Endothelial cell of umbilical vein (primary cell): ENCODE results near the gene DGKA. TPM values are rescaled to one million over a fixed set of nuclear protein-coding genes. Genes with fewer than 3 reads are reported as not detected.

ENCODE experiments used
- BruUV-seq: library from RNA; stranded (reverse); fragments of 400-500 nt; replicated peaks from 2 replicates; lab custom pipeline; 2021; lab: Mats Ljungman, UMichigan
- CTCF ChIA-PET: fragments of 300-600, 350-600 bp; sonication (Branson Sonifier 250); formaldehyde crosslinking; loops from one replicate; lab custom pipeline; 2021; ENCODE audit warnings: antibody characterized with exemption, inconsistent platforms; lab: Charles Lee
- POLR2A ChIA-PET: fragments of 300-600, 350-600 bp; sonication (Branson Sonifier 250); formaldehyde crosslinking; loops from one replicate; lab custom pipeline; 2021; ENCODE audit warnings: antibody characterized with exemption, inconsistent platforms; lab: Charles Lee
- DNase-seq: peaks from one replicate; pipeline ENCODE4 v3.0.0-alpha.2; 2011; ENCODE audit warnings: low read depth, low spot score
- FAIRE-seq: peaks from 2 replicates; lab custom pipeline; 2011; peaks lifted over from hg19 to GRCh38; lab: Jason Lieb, UNC
- H2AFZ ChIP-seq: 2 replicates; pipeline ENCODE4 v1.6.0; 2012; ENCODE audit warnings: low read depth, low read length, control low read depth, inconsistent platforms
- H3K27ac ChIP-seq: 2 replicates; pipeline ENCODE4 v1.5.1; 2011; ENCODE audit warnings: low read depth, mild to moderate bottlenecking, control low read depth, low read length, moderate library complexity; ENCODE audit not compliant: insufficient read depth
- H3K27me3 ChIP-seq, 2 experiments: 2 replicates each; pipeline versions ENCODE4 v1.6.0 to v1.6.1; 2011; ENCODE audit warnings: low read length in 2 of 2, mixed read lengths in 1 of 2; ENCODE audit not compliant: control insufficient read depth in 2 of 2, insufficient read depth in 2 of 2
- H3K36me3 ChIP-seq, 2 experiments: 2 replicates in 1 of 2; 3 replicates in 1 of 2; pipeline ENCODE4 v1.5.1; 2011; ENCODE audit warnings: low read length in 2 of 2, mild to moderate bottlenecking in 1 of 2, moderate library complexity in 1 of 2; ENCODE audit not compliant: control insufficient read depth in 2 of 2, insufficient read depth in 2 of 2; ENCODE audit errors: extremely low read depth in 1 of 2
- H3K4me1 ChIP-seq: 3 replicates; pipeline ENCODE4 v1.5.1; 2011; ENCODE audit warnings: mild to moderate bottlenecking, low read length; ENCODE audit not compliant: control insufficient read depth, insufficient read depth; ENCODE audit errors: extremely low read depth
- H3K4me2 ChIP-seq: 2 replicates; pipeline ENCODE4 v1.6.1; 2011; ENCODE audit warnings: low read length, control low read depth, mixed read lengths; ENCODE audit not compliant: insufficient read depth
- H3K4me3 ChIP-seq, 3 experiments: fragments of 200-600 bp in 1 of 3; sonication (generic), shearing (Covaris generic) in 1 of 3; replicated peaks in 1 of 3; 2 replicates each; pipeline ENCODE4 v1.5.1; 2011 to 2016; ENCODE audit warnings: control low read depth in 3 of 3, low read length in 3 of 3, mild to moderate bottlenecking in 2 of 3, inconsistent platforms in 1 of 3, low read depth in 1 of 3, moderate library complexity in 1 of 3; ENCODE audit not compliant: insufficient read depth in 1 of 3
- H3K79me2 ChIP-seq: 2 replicates; pipeline ENCODE4 v1.6.0; 2012; ENCODE audit warnings: low read length, inconsistent platforms; ENCODE audit not compliant: control insufficient read depth, insufficient read depth
- H3K9ac ChIP-seq: replicated peaks from 2 replicates; pipeline ENCODE3; 2011; ENCODE audit warnings: low read length, control low read depth; ENCODE audit not compliant: insufficient read depth; ENCODE audit errors: extremely low read depth
- H3K9me1 ChIP-seq: replicated peaks from 3 replicates; pipeline ENCODE4 v1.6.0; 2011; ENCODE audit warnings: mild to moderate bottlenecking, low read length; ENCODE audit not compliant: control insufficient read depth, insufficient read depth; ENCODE audit errors: extremely low read depth
- H3K9me3 ChIP-seq: replicated peaks from 2 replicates; pipeline ENCODE4 v1.5.1; 2012; ENCODE audit warnings: low read length, inconsistent platforms; ENCODE audit not compliant: control insufficient read depth, insufficient read depth
- H4K20me1 ChIP-seq: replicated peaks from 2 replicates; pipeline ENCODE3; 2011; ENCODE audit warnings: mild to moderate bottlenecking, low read length; ENCODE audit not compliant: control insufficient read depth, insufficient read depth; ENCODE audit errors: extremely low read depth
- CTCF ChIP-seq, 2 donors: IDR thresholded peaks; 1 replicate in 1 of 2; 2 replicates in 1 of 2; pipeline ENCODE4 v1.5.1; 2011; ENCODE audit warnings: low read length in 2 of 2, mild to moderate bottlenecking in 2 of 2, moderate library complexity in 2 of 2, control low read depth in 1 of 2, inconsistent platforms in 1 of 2, low read depth in 1 of 2; ENCODE audit not compliant: insufficient read depth in 1 of 2; ENCODE audit errors: extremely low read depth in 1 of 2
- EZH2 ChIP-seq: IDR thresholded peaks from 2 replicates; pipeline ENCODE4 v1.6.1; 2012; ENCODE audit warnings: borderline replicate concordance, low read depth, mild to moderate bottlenecking, moderate library complexity, low read length, inconsistent platforms; ENCODE audit not compliant: severe bottlenecking
- FOS ChIP-seq: IDR thresholded peaks from 2 replicates; pipeline ENCODE4 v1.6.1; 2011; ENCODE audit warnings: mild to moderate bottlenecking, low read length, moderate library complexity, borderline replicate concordance; ENCODE audit not compliant: insufficient read depth
- GATA2 ChIP-seq: IDR thresholded peaks from 2 replicates; pipeline ENCODE4 v1.7.0; 2011; ENCODE audit warnings: low read depth, mild to moderate bottlenecking, moderate library complexity, mixed read lengths, low read length; ENCODE audit not compliant: insufficient read length, insufficient read depth
- JUN ChIP-seq: IDR thresholded peaks from 2 replicates; pipeline ENCODE4 v1.6.1; 2011; ENCODE audit warnings: borderline replicate concordance, low read depth; ENCODE audit not compliant: insufficient read length, insufficient read depth
- MAX ChIP-seq: IDR thresholded peaks from 2 replicates; pipeline ENCODE4 v1.6.1; 2011; ENCODE audit not compliant: insufficient read depth, insufficient read length
- MYC ChIP-seq: IDR thresholded peaks from one replicate; pipeline ENCODE4 v1.6.1; 2011; ENCODE audit warnings: mild to moderate bottlenecking, low read depth, low read length
- POLR2A ChIP-seq: IDR thresholded peaks from 2 replicates; pipeline ENCODE4 v1.6.1; 2012; ENCODE audit warnings: low read depth, mild to moderate bottlenecking, control low read depth, low read length
- POLR2AphosphoS5 ChIP-seq: IDR thresholded peaks from 2 replicates; pipeline ENCODE4 v1.6.1; 2012; ENCODE audit warnings: low read depth, mild to moderate bottlenecking, control low read depth, low read length, moderate library complexity; ENCODE audit not compliant: insufficient read depth
- dilution Hi-C: fragments of 300-500 bp; cut with MboI; formaldehyde crosslinking; loops from one replicate; pipeline ENCODE4 v1.15.0; 2019; ENCODE audit warnings: low sequenced_read_pairs; ENCODE audit not compliant: extremely low pct_ligation_motif_present
- intact Hi-C: fragments of 100-400 bp; cut with micrococcal nuclease; formaldehyde crosslinking; loops from one replicate; pipeline ENCODE4 v1.10.0; 2022
- polyA plus RNA-seq, 4 experiments: library from polyadenylated mRNA; depleted of rRNA in 3 of 4; stranded (reverse) in 3 of 4; unstranded in 1 of 4; fragments of >200 nt; gene quantifications; 2 replicates each; pipeline versions ENCODE4 v1.2.1 to v1.2.3, GENCODE V29; 2011 to 2012; ENCODE audit warnings: missing spikeins in 1 of 4
- total RNA-seq: library from RNA; stranded (reverse); gene quantifications from 2 replicates; pipeline ENCODE4 v1.2.3, GENCODE V29; 2021

The DGKA gene
- total and polyA plus RNA-seq, 2 donors (not counting 3 experiments of a cell fraction or from before 2014, with no cell fraction given) = 49.8 to 53.2 TPM

- dilution Hi-C loops = no loop called here
- BruUV-seq = no TSS peak
- intact Hi-C loops = loop anchor here (5.0 kb wide), 1 partner anchor 52 kb away; no protein-coding TSS in a partner anchor
- ChIA-PET POLR2A (no interaction called here), CTCF (interaction anchor here (0.5 kb wide), 1 partner anchor 145 kb away, joined by 3 read pairs; no protein-coding TSS in a partner anchor)
- no peaks in the 10 kb centered on the region for H3K4me1 ChIP-seq
- FAIRE-seq = no peak
- no peaks in the 10 kb centered on the region for H4K20me1 ChIP-seq
- no peaks in the 10 kb centered on the region for H3K27me3 ChIP-seq
- H3K4me3 ChIP-seq = no peak overlapping the region
- TF ChIP-seq POLR2A (no peak), JUN (no peak), POLR2AphosphoS5 (no peak), CTCF (IDR thresholded peaks at IDR 0.05; ENCODE audit: extremely low read depth in 1 of 2, insufficient read depth in 1 of 2, low read depth in 1 of 2, low read length in 2 of 2) (no peak), FOS (no peak), EZH2 (no peak), GATA2 (no peak), MYC (no peak), MAX (no peak)
- H3K79me2 ChIP-seq = peaks cover 2% of the 10 kb centered on the region
- no peak overlapping the region for H3K27ac ChIP-seq
- peaks cover 0 to 3% of the 10 kb centered on the region in 2 experiments for H3K36me3 ChIP-seq
- no peak for DNase-seq
- no peak overlapping the region for H3K9ac ChIP-seq
- H3K9me1 ChIP-seq = no peaks in the 10 kb centered on the region
- no peak overlapping the region for H3K4me2 ChIP-seq
- H3K9me3 ChIP-seq = no peaks in the 10 kb centered on the region
- no peak overlapping the region for H2AFZ ChIP-seq
These were observed 22.0 kb upstream of the DGKA start for GRCh38 chr12:55908726-55909512.
